ENCODE data around the gene BUB1.

BUB1 gene

GRCh38 chr2:110720547-110720946 is 42.7 kb upstream of the BUB1 start:
- no peak overlapping the region for H3K4me3 ChIP-seq (replicated peaks; ENCODE audit: low read depth, low read length)
- no peak for DNase-seq (ENCODE audit: extremely low read depth, insufficient read length)
- no peaks in the 10 kb centered on the region for H3K27me3 ChIP-seq (replicated peaks; ENCODE audit: control insufficient read depth, insufficient read depth, low read length)
- no peak for TF ChIP-seq CTCF (IDR thresholded peaks at IDR 0.05; ENCODE audit: insufficient read depth, low read length, poor library complexity, severe bottlenecking)
- no peaks in the 10 kb centered on the region for H3K36me3 ChIP-seq (ENCODE audit: control insufficient read depth, insufficient read depth, low read length)

GRCh38 chr2:110718990-110719389 is 41.1 kb upstream of the BUB1 start:
- no peak for TF ChIP-seq CTCF (IDR thresholded peaks at IDR 0.05; ENCODE audit: insufficient read depth, low read length, poor library complexity, severe bottlenecking)
- Histone ChIP-seq H3K36me3 (ENCODE audit: control insufficient read depth, insufficient read depth, low read length) (no peaks in the 10 kb centered on the region), H3K4me3 (replicated peaks; ENCODE audit: low read depth, low read length) (no peak overlapping the region), H3K27me3 (replicated peaks; ENCODE audit: control insufficient read depth, insufficient read depth, low read length) (no peaks in the 10 kb centered on the region)
- no peak for DNase-seq (ENCODE audit: extremely low read depth, insufficient read length)

- Histone ChIP-seq H3K27me3 (replicated peaks; ENCODE audit: control insufficient read depth, insufficient read depth, low read length) (no peaks in the 10 kb centered on the region), H3K4me3 (replicated peaks; ENCODE audit: low read depth, low read length) (no peak overlapping the region), H3K36me3 (ENCODE audit: control insufficient read depth, insufficient read depth, low read length) (no peaks in the 10 kb centered on the region)
- DNase-seq (ENCODE audit: extremely low read depth, insufficient read length) = peak; percentile 18
- TF ChIP-seq CTCF (IDR thresholded peaks at IDR 0.05; ENCODE audit: insufficient read depth, low read length, poor library complexity, severe bottlenecking) = no peak
Measured at GRCh38 chr2:110718382-110718781, 40.5 kb upstream of the BUB1 start.

- DNase-seq (ENCODE audit: extremely low read depth, insufficient read length) = no peak
- H3K4me3 ChIP-seq (replicated peaks; ENCODE audit: low read depth, low read length) = no peak overlapping the region
- H3K27me3 ChIP-seq (replicated peaks; ENCODE audit: control insufficient read depth, insufficient read depth, low read length) = no peaks in the 10 kb centered on the region
- no peaks in the 10 kb centered on the region for H3K36me3 ChIP-seq (ENCODE audit: control insufficient read depth, insufficient read depth, low read length)
- no peak for TF ChIP-seq CTCF (IDR thresholded peaks at IDR 0.05; ENCODE audit: insufficient read depth, low read length, poor library complexity, severe bottlenecking)
Measured at GRCh38 chr2:110717734-110718133, 39.9 kb upstream of the BUB1 start.

GRCh38 chr2:110716959-110717645 is 39.2 kb upstream of the BUB1 start:
- Histone ChIP-seq H3K4me3 (replicated peaks; ENCODE audit: low read depth, low read length) (no peak overlapping the region), H3K27me3 (replicated peaks; ENCODE audit: control insufficient read depth, insufficient read depth, low read length) (no peaks in the 10 kb centered on the region), H3K36me3 (ENCODE audit: control insufficient read depth, insufficient read depth, low read length) (no peaks in the 10 kb centered on the region)
- no peak for TF ChIP-seq CTCF (IDR thresholded peaks at IDR 0.05; ENCODE audit: insufficient read depth, low read length, poor library complexity, severe bottlenecking)
- DNase-seq (ENCODE audit: extremely low read depth, insufficient read length) = no peak

All from GM06990 (cell line).